GM19463 (cell line): ENCODE results near the gene DCAF8.
A peak's percentile ranks its signal among the peaks of the same experiment; 100 is the strongest.

Source experiments
- ATAC-seq: cut with Tn5 transposase; IDR thresholded peaks from one replicate; pipeline ENCODE4 v1.9.1; 2021; ENCODE audit warnings: mild to moderate bottlenecking, moderate library complexity; ENCODE audit not compliant: unreplicated experiment

The DCAF8 gene

GRCh38 chr1:160264795-160265307, 2.5 kb upstream of the DCAF8 start:
- ATAC-seq: no peak

- peak; percentile 21 for ATAC-seq
Measured at GRCh38 chr1:160261556-160261892, 825 bp downstream of the DCAF8 start.

DNA sequence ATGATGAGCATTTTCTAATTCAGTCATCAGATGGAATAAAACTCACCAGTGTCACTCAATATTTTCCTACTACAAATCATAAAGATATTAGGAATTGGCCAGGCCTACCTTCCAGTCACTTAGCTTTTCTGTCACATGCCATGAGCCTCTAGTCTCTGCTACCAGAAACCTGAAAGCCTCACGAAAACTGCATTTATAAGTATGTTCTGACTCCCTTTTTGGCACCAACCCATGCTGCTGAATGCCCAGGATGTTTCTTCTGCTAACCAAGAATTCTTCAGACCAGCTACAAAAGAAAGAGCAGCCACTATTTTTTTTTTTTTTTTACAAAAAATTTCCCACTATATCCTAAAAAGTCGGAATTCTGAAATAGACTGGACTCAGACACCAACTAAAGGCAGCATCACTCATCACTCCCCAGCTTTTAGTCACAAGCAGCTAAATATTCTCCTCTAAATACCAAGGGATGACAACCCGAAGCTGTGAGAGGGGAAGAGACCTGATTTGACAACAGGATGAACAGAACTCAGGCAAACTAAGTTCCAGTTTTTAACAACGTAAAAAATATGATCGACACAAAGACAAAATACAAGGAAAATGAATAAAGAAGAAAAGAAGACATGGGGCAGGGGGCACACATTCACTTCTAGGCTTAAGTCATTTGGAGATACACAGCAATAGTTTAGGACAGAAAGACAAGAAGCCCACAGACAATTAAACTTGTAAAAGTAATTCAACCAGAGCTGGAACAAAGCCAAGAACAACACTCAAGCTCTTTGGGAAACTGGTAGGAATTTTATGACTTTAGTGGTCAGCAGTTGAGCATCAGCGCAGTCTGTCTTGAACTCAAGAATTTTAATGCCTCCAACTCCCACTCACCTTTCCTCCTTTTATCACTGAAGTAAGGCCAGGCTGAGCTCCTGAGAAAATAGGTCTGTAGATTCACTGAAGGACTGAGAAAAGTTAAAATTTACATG, 1.7 kb downstream of the DCAF8 start:
- ATAC-seq: no peak

GRCh38 chr1:160258177-160258798, 4.1 kb downstream of the DCAF8 start:
- ATAC-seq: no peak

- ATAC-seq: no peak
Measured at GRCh38 chr1:160257411-160258015, 4.8 kb downstream of the DCAF8 start.

DNA sequence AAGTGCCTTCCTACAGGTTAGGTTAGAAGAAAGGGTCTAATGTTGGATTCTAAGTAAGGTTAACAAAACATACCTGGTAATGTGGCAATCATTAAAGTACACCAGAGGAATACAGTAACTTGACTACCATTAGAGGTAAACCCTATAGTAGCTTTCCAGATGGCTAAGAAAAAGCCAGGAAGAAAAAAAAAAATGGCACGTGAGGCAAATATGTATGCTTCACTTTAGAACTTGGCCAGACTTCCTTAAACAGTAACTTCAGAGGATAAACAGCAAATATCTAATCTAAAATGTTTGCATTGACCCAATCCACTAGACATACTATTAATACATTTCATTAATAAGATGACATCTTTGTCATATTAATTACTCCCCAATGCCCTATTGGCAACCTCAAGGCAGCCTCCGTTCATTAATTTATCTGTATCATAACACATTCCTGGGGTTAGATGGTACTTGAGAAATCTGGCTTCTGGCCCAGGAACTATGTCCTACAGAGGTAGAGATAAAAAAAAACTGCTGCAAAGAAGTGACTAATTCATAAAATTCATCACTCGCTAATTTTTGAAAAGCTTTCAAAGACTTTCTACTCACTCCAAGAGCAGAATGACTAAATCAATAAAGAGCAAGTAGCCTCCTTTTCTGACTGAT, 5.8 kb downstream of the DCAF8 start:
- ATAC-seq: no peak

GRCh38 chr1:160255781-160256300, 6.5 kb downstream of the DCAF8 start:
- ATAC-seq: no peak

GRCh38 chr1:160251687-160252526, 10.4 kb downstream of the DCAF8 start:
- no peak for ATAC-seq

GRCh38 chr1:160251011-160251410, 11.3 kb downstream of the DCAF8 start:
- no peak for ATAC-seq

GRCh38 chr1:160247053-160247452, 15.3 kb downstream of the DCAF8 start:
- ATAC-seq: no peak

DNA sequence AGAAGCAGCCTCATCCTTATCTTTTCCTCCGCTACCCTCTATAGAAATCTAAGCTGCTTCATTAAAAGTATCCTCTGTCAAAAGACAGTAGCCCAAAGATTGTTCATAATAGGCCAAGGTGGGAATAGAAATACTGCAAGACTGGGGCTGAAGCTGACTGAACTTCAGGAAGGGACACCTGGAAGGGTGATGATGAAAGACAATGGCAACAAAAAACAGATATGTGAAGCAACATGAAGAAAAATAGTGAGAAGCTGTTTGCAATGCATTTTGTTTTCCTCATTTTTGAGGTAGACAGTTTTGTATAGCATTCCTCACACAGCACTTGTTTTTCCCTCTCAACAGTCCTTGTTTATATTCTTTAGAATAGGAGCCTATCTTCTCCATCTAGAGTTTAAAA, 16.9 kb downstream of the DCAF8 start:
- ATAC-seq: no peak

DNA sequence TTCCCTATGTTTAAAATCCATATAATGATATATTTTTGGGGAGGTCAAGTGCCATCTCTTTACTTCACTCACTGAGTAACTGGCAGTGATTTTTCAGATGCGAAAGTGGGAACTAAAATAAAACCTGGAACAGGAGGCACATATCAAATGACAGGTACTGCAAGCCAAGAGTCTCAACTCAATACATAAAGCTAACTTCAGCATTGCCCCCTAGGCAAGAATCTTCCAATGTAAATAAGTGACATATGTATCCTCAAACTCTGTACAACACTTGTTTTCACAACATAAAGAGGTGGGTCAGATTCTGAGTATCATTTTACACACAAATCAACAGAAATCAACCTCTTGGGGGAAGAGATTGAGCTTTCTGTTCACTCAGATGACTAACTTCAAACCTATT, 18.1 kb downstream of the DCAF8 start:
- no peak for ATAC-seq

GRCh38 chr1:160243767-160244166, 18.6 kb downstream of the DCAF8 start:
- ATAC-seq: no peak

GRCh38 chr1:160239582-160240299, 22.6 kb downstream of the DCAF8 start:
- ATAC-seq: no peak

DNA sequence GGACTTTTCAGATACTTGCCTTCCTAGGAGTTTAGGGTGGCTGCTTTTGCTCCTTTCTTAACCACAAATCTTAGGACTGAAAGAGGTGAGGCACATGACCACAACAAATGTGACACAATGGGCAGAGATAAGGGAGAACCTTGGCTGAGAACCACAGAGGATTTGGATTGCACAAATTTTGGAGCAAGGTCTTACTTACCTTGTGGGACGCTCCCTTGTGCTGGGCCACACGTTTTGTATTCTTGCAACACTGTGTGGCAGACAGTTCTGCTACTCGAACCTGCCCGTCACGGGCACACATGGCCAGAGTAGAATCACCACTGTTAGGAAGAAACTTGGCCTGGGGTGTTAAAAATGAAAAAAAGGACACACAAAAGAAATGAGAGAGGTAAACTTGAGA, 23.9 kb downstream of the DCAF8 start:
- no peak for ATAC-seq

DNA sequence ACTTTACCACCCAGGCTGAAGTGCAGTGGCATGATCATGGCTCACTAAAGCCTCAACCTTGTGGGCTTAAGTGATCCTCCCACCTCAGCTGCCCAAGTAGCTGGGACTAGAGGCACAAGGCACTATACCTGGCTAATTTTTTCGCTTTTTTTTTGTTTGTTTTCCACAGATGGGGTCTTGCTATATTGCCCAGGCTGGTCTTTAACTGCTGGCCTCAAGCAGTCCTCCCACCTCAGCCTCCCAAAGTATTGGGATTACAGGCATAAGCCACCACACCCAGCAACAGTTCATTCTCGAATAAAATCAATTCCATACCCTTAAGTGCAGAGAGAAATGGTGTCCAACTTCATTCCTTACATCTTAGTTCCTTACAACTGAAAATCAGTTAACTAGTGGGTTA, 24.8 kb downstream of the DCAF8 start:
- ATAC-seq: no peak

- no peak for ATAC-seq
Measured at GRCh38 chr1:160236806-160237205, 25.5 kb downstream of the DCAF8 start.

GRCh38 chr1:160232911-160233310, 29.4 kb downstream of the DCAF8 start:
- ATAC-seq: no peak

GRCh38 chr1:160228431-160228830, 33.9 kb downstream of the DCAF8 start:
- no peak for ATAC-seq
